Fibroblast of lung (primary cell): ENCODE measurements around the gene HTRA2.

Experiments
- EZH2 ChIP-seq: IDR thresholded peaks from 2 replicates; pipeline ENCODE4 v1.5.1; 2012; ENCODE audit warnings: low read length, control low read depth, mild to moderate bottlenecking; ENCODE audit errors: missing control alignments
- TF ChIP-seq, protein P1 (sequence below), 2 donors: IDR thresholded peaks in 1 of 2; conservative IDR thresholded peaks in 1 of 2; 1 replicate in 1 of 2; 2 replicates in 1 of 2; pipeline ENCODE4 v1.5.1; 2011 to 2012; ENCODE audit warnings: low read length in 2 of 2, control low read depth in 1 of 2, inconsistent platforms in 1 of 2, low read depth in 1 of 2, mild to moderate bottlenecking in 1 of 2

DNA sequence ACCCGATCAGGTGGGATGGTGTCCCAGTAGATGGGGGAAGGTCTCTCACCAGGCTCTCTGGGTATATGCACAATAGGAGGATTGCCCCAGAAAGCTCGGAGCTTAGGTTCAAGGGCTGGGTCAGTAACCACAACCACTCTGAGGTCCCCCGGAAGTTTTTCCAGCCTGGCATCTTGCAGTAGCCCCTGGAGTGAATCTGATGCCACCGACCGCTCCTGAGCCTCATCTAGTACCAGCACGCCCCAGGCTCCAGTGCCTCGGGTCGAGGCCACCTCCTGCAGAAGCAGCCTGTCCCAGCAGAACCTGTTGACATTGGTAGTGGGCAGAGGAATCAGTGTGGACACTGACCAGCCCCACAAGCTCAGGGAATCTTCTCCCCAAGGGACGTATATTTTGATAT, 5.7 kb upstream of the HTRA2 start:
- TF ChIP-seq, protein P1, sequence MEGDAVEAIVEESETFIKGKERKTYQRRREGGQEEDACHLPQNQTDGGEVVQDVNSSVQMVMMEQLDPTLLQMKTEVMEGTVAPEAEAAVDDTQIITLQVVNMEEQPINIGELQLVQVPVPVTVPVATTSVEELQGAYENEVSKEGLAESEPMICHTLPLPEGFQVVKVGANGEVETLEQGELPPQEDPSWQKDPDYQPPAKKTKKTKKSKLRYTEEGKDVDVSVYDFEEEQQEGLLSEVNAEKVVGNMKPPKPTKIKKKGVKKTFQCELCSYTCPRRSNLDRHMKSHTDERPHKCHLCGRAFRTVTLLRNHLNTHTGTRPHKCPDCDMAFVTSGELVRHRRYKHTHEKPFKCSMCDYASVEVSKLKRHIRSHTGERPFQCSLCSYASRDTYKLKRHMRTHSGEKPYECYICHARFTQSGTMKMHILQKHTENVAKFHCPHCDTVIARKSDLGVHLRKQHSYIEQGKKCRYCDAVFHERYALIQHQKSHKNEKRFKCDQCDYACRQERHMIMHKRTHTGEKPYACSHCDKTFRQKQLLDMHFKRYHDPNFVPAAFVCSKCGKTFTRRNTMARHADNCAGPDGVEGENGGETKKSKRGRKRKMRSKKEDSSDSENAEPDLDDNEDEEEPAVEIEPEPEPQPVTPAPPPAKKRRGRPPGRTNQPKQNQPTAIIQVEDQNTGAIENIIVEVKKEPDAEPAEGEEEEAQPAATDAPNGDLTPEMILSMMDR (conservative IDR thresholded peaks at IDR 0.05 in 1 of 2, IDR thresholded peaks at IDR 0.05 in 1 of 2; ENCODE audit: low read depth in 1 of 2, low read length in 2 of 2), result no peak
- TF ChIP-seq EZH2, result no peak
